ENCODE data around the gene PRKAG2. TPM values are rescaled to one million over a fixed set of nuclear protein-coding genes. Genes with fewer than 3 reads are reported as not detected.
A peak's percentile ranks its signal among the peaks of the same experiment; 100 is the strongest.

Gene PRKAG2
- total and polyA plus RNA-seq, 2 of the 8 experiments (the other 6 are each of a cell fraction or from before 2014, with no cell fraction given) = 7.5 to 18.1 TPM

GRCh38 chr7:151614019-151614418 is 262.9 kb downstream of the PRKAG2 start:
- Histone ChIP-seq H3K27me3 (replicated peaks in 1 of 4; ENCODE audit: control insufficient read depth in 3 of 4, extremely low read depth in 1 of 4, insufficient read depth in 3 of 4, low read length in 3 of 4) (no peaks in the 10 kb centered on the region), H3K4me1 (replicated peaks in 1 of 4; ENCODE audit: control insufficient read depth in 3 of 4, insufficient read depth in 4 of 4, low read length in 3 of 4) (no peaks in the 10 kb centered on the region), H2BK5ac (ENCODE audit: low read depth, low read length) (no peak overlapping the region), H3K56ac (replicated peaks; ENCODE audit: insufficient read length, low read depth, low read length) (no peak overlapping the region), H4K20me1 (replicated peaks in 1 of 2; ENCODE audit: control insufficient read depth in 1 of 2, insufficient read depth in 2 of 2, low read length in 2 of 2) (peaks cover 0 to 1% of the 10 kb centered on the region in 2 experiments), H3K27ac (ENCODE audit: low read depth, low read length) (no peak overlapping the region), H3K36me3 (ENCODE audit: control insufficient read depth in 2 of 4, insufficient read depth in 4 of 4, low read length in 3 of 4) (no peaks in the 10 kb centered on the region), H4K8ac (ENCODE audit: extremely low read depth, insufficient read depth, low read length) (no peak overlapping the region), H2BK20ac (ENCODE audit: low read length) (no peak overlapping the region), H2AFZ (ENCODE audit: low read length) (no peak overlapping the region), H3K4me2 (ENCODE audit: insufficient read depth in 1 of 2, low read depth in 2 of 2, low read length in 2 of 2) (no peak overlapping the region), H3K23ac (ENCODE audit: insufficient read length) (no peak overlapping the region), H2BK120ac (replicated peaks; ENCODE audit: low read depth, low read length) (no peak overlapping the region), H2BK15ac (ENCODE audit: low read length) (no peak overlapping the region), H3K79me2 (ENCODE audit: control insufficient read depth in 1 of 2, insufficient read depth in 2 of 2, low read length in 2 of 2) (no peaks in the 10 kb centered on the region; a peak in 1 of 4 replicates), H2AK5ac (ENCODE audit: low read depth, low read length) (no peak overlapping the region), H3K79me1 (ENCODE audit: low read depth, low read length) (peaks cover 4% of the 10 kb centered on the region; the same call in 1 of the 2 replicates), H3K23me2 (ENCODE audit: low read depth, low read length) (peaks cover 2% of the 10 kb centered on the region; the same call in 1 of the 2 replicates), H3K9me3 (ENCODE audit: insufficient read depth in 2 of 2, low read depth in 1 of 2, low read length in 1 of 2) (no peaks in the 10 kb centered on the region), H4K5ac (ENCODE audit: insufficient read length, low read depth, low read length) (no peak overlapping the region), H3K14ac (ENCODE audit: insufficient read length) (no peak overlapping the region), H3K18ac (ENCODE audit: extremely low read depth, low read length) (no peak overlapping the region), H3K4ac (replicated peaks; ENCODE audit: insufficient read length, low read depth, low read length) (no peak overlapping the region), H3K4me3 (ENCODE audit: extremely low read depth in 1 of 4, insufficient read depth in 2 of 4, low read depth in 3 of 4, low read length in 4 of 4) (no peak overlapping the region), H2BK12ac (ENCODE audit: low read depth, low read length) (0 out of 2 replicates have a peak overlapping the region, but pooled peaks have one; percentile 60), H4K91ac (replicated peaks; ENCODE audit: insufficient read length, low read length) (no peak overlapping the region), H3K9ac (replicated peaks in 1 of 4; ENCODE audit: extremely low read depth in 1 of 4, low read depth in 3 of 4, low read length in 3 of 4) (no peak overlapping the region)
- DNase-seq (ENCODE audit: low read depth in 1 of 2, low spot score in 2 of 2) (no peak), FAIRE-seq (no peak)
- ChIA-PET CTCF (ENCODE audit: partially characterized antibody) (interaction anchor here (0.6 to 1.7 kb wide), 5 partner anchors 20 to 462 kb away, joined by 3 to 5 read pairs (median 4); no protein-coding TSS in a partner anchor), POLR2A (ENCODE audit: partially characterized antibody) (interaction anchor here (1.3 kb wide), 1 partner anchor 11 kb away, joined by 3 read pairs; no protein-coding TSS in a partner anchor)
- 92% methylated on average over 13 of the region's 13 CpGs; no CpG with 5 or more reads in 1 of the 2 experiments for WGBS, 2 experiments (ENCODE audit: extremely low coverage in 1 of 2, insufficient coverage in 1 of 2, insufficient read length in 1 of 2, insufficient replicate concordance in 2 of 2, low coverage in 1 of 2, low lambda C conversion rate in 2 of 2, missing lambda C conversion rate in 1 of 2)
- TF ChIP-seq KDM4A (IDR thresholded peaks at IDR 0.05; ENCODE audit: low read depth, low read length, severe bottlenecking) (no peak), BRCA1 (IDR thresholded peaks at IDR 0.05; ENCODE audit: low read depth, low read length) (no peak), GABPA (IDR thresholded peaks at IDR 0.05; ENCODE audit: borderline replicate concordance, insufficient read depth, low read length) (no peak), ATF3 (IDR thresholded peaks at IDR 0.05; ENCODE audit: insufficient read depth, low read depth, low read length) (no peak), BCL11A (IDR thresholded peaks at IDR 0.05; ENCODE audit: low read depth in 2 of 2, low read length in 2 of 2) (no peak), GTF2F1 (IDR thresholded peaks at IDR 0.05; ENCODE audit: borderline replicate concordance, low read depth, low read length) (no peak)

Data from H1 (cell line).